Gastroesophageal sphincter (tissue), 3 donors: ENCODE measurements around the gene SNX15.

ENCODE experiments used
- CTCF ChIP-seq, 4 experiments: fragments of 200-600 bp in 2 of 4; fragments of 450-650 bp in 2 of 4; sonication (generic) in 1 of 4; IDR thresholded peaks; one replicate each; pipeline ENCODE4 v1.5.1; 2017 to 2019; ENCODE audit warnings: antibody characterized with exemption in 4 of 4, mild to moderate bottlenecking in 2 of 4, moderate library complexity in 2 of 4
- EP300 ChIP-seq: sonication (generic); formaldehyde crosslinking; IDR thresholded peaks from one replicate; pipeline ENCODE4 v1.6.1; 2017; ENCODE audit warnings: antibody characterized with exemption, mild to moderate bottlenecking
- POLR2A ChIP-seq, 2 donors: fragments of 450-650 bp; IDR thresholded peaks; one replicate each; pipeline ENCODE4 v1.6.1; 2017; ENCODE audit warnings: antibody characterized with exemption in 2 of 2, mild to moderate bottlenecking in 2 of 2, moderate library complexity in 1 of 2
- POLR2AphosphoS5 ChIP-seq: sonication (generic); formaldehyde crosslinking; IDR thresholded peaks from one replicate; pipeline ENCODE4 v1.6.1; 2017; ENCODE audit warnings: antibody characterized with exemption

- no peak for TF ChIP-seq POLR2AphosphoS5
- no peak for TF ChIP-seq CTCF (IDR thresholded peaks at IDR 0.05)
- no peak for TF ChIP-seq POLR2A (IDR thresholded peaks at IDR 0.05)
- no peak for TF ChIP-seq EP300
These were observed 60.6 kb downstream of the SNX15 start for GRCh38 chr11:65087827-65088226.
